HepG2 (cell line): ENCODE results near the gene TBX15. TPM values are rescaled to one million over a fixed set of nuclear protein-coding genes. Genes with fewer than 3 reads are reported as not detected.
A peak's percentile ranks its signal among the peaks of the same experiment; 100 is the strongest.

ENCODE experiments used
- AGO1 ChIP-seq: fragments of 200-400 bp; formaldehyde crosslinking; IDR thresholded peaks from 2 replicates; pipeline ENCODE4 v1.6.1; 2017; ENCODE audit warnings: mild to moderate bottlenecking, low read depth, low read length, moderate library complexity; ENCODE audit not compliant: poor library complexity, severe bottlenecking
- BRD4 ChIP-seq: sonication (generic); formaldehyde crosslinking; IDR thresholded peaks from 2 replicates; pipeline ENCODE4 v1.4.0; 2020; ENCODE audit warnings: missing genetic modification reagents
- DR1 ChIP-seq: sonication (generic); formaldehyde crosslinking; IDR thresholded peaks from 2 replicates; pipeline ENCODE4 v1.8.0; 2021; ENCODE audit warnings: mild to moderate bottlenecking, missing genetic modification reagents, inconsistent platforms
- FOXK1 ChIP-seq: sonication (generic); formaldehyde crosslinking; IDR thresholded peaks from 2 replicates; pipeline ENCODE4 v1.4.0; 2020; ENCODE audit warnings: low read depth, missing genetic modification reagents, borderline replicate concordance
- GFI1 ChIP-seq: sonication (generic); formaldehyde crosslinking; IDR thresholded peaks from 2 replicates; pipeline ENCODE4 v1.5.0; 2020; ENCODE audit warnings: missing genetic modification reagents, mild to moderate bottlenecking, borderline replicate concordance
- HHEX ChIP-seq: IDR thresholded peaks from 2 replicates; pipeline ENCODE4 v1.6.1; 2016; ENCODE audit warnings: control low read depth
- HOXA9 ChIP-seq: sonication (generic); formaldehyde crosslinking; IDR thresholded peaks from 2 replicates; pipeline ENCODE4 v1.8.1; 2022; ENCODE audit warnings: missing genetic modification reagents, mild to moderate bottlenecking, moderate library complexity, borderline replicate concordance
- MTA3 ChIP-seq: sonication (generic); formaldehyde crosslinking; IDR thresholded peaks from 2 replicates; pipeline ENCODE4 v1.4.0; 2020; ENCODE audit warnings: missing genetic modification reagents
- RBFOX2 ChIP-seq: fragments of 200-400 bp; formaldehyde crosslinking; IDR thresholded peaks from 2 replicates; pipeline ENCODE4 v1.6.1; 2017; ENCODE audit warnings: low read depth, mild to moderate bottlenecking, low read length
- SPEN ChIP-seq: sonication (generic); formaldehyde crosslinking; IDR thresholded peaks from 2 replicates; pipeline ENCODE4 v1.5.1; 2020; ENCODE audit warnings: low read depth, mild to moderate bottlenecking, missing genetic modification reagents
- TAF1 ChIP-seq: sonication (generic); formaldehyde crosslinking; IDR thresholded peaks from 2 replicates; pipeline ENCODE4 v1.4.0; 2020; ENCODE audit warnings: missing genetic modification reagents
- ZBTB10 ChIP-seq: sonication (generic); formaldehyde crosslinking; IDR thresholded peaks from 2 replicates; pipeline ENCODE4 v1.4.0; 2020; ENCODE audit warnings: missing genetic modification reagents, borderline replicate concordance
- ZFAT ChIP-seq: sonication (generic); formaldehyde crosslinking; conservative IDR thresholded peaks from 2 replicates; pipeline ENCODE4 v1.8.1; 2023; ENCODE audit warnings: missing genetic modification reagents, inconsistent platforms
- ZNF101 ChIP-seq: sonication (generic); formaldehyde crosslinking; IDR thresholded peaks from 2 replicates; pipeline ENCODE4 v1.4.0; 2020; ENCODE audit warnings: mild to moderate bottlenecking, low read depth, missing genetic modification reagents, borderline replicate concordance
- ZNF234 ChIP-seq: sonication (generic); formaldehyde crosslinking; conservative IDR thresholded peaks from 2 replicates; pipeline ENCODE4 v1.5.1; 2020; ENCODE audit warnings: mild to moderate bottlenecking, missing genetic modification reagents
- ZNF362 ChIP-seq: sonication (generic); formaldehyde crosslinking; IDR thresholded peaks from 2 replicates; pipeline ENCODE4 v1.4.0; 2020; ENCODE audit warnings: missing genetic modification reagents, mild to moderate bottlenecking, borderline replicate concordance
- ZNF484 ChIP-seq: sonication (generic); formaldehyde crosslinking; IDR thresholded peaks from 2 replicates; pipeline ENCODE4 v1.5.1; 2020; ENCODE audit warnings: mild to moderate bottlenecking, low read depth, missing genetic modification reagents, borderline replicate concordance
- ZNF512 ChIP-seq: sonication (generic); formaldehyde crosslinking; IDR thresholded peaks from 2 replicates; pipeline ENCODE4 v1.4.0; 2020; ENCODE audit warnings: mild to moderate bottlenecking, missing genetic modification reagents
- ZNF552 ChIP-seq: sonication (generic); formaldehyde crosslinking; IDR thresholded peaks from 2 replicates; pipeline ENCODE4 v1.9.0; 2022; ENCODE audit warnings: missing genetic modification reagents, mild to moderate bottlenecking, borderline replicate concordance
- ZNF816 ChIP-seq: sonication (generic); formaldehyde crosslinking; IDR thresholded peaks from 2 replicates; pipeline ENCODE4 v1.8.0; 2022; ENCODE audit warnings: missing genetic modification reagents, mild to moderate bottlenecking, borderline replicate concordance
- polyA plus RNA-seq, 8 experiments: library from polyadenylated mRNA; depleted of rRNA in 3 of 8; stranded (reverse) in 7 of 8; unstranded in 1 of 8; fragments of >200 nt; fragmentation: Illumina TruSeq in 4 of 8; extraction: Trizol in 4 of 8; gene quantifications; 2 replicates each; pipeline versions ENCODE4 v1.2.1 to v1.2.3, GENCODE V29; 2011 to 2016; ENCODE audit warnings: low read depth in 4 of 8, missing spikeins in 1 of 8, mixed read lengths in 1 of 8; ENCODE audit not compliant: insufficient read depth in 1 of 8
- total RNA-seq, 5 experiments: library from RNA; depleted of rRNA; stranded (reverse); fragments of >200 nt; fragmentation: Illumina TruSeq; extraction: Trizol; gene quantifications; 2 replicates each; pipeline ENCODE4 v1.2.3, GENCODE V29; 2016; ENCODE audit warnings: low read depth in 1 of 5
- TF ChIP-seq, protein P1 (sequence below): sonication (generic); formaldehyde crosslinking; conservative IDR thresholded peaks from 2 replicates; pipeline ENCODE4 v1.4.0; 2020; ENCODE audit warnings: mild to moderate bottlenecking, missing genetic modification reagents, moderate library complexity

TBX15 gene
- total and polyA plus RNA-seq, 2 of the 13 experiments (the other 11 are each of a cell fraction or from before 2014, with no cell fraction given), result 0.42 to 1.9 TPM

DNA sequence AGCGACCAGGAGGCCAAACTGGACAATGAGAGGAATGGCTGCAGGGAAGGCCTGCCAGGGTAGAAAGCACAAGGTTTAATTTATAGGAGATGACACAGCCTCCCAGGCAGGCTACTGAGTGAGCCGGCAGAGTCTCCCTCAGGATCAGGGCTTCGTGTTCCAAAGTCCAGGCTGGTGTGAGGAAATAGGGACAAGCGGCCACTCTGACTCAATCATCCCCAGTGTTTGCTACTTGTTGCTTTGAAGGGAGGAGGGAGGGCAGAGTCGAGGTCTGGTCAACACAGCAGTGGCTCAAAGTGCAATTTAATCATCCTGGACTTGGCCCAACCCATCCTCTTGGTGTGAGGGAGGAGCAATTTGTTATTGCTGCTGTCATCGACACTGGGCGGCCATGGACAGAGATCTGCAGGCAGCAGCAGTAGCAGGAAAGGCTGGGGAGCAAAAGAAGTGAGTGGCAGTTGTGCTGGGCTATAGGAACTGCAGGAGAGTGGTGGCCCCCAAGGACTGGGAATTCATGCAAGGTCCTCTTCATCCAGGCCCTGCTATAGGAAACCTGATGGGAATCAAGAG is 27.5 kb downstream of the TBX15 start (continued):
- TF ChIP-seq FOXK1 (CRISPR knock-in tag), result peak; percentile 97
- TF ChIP-seq ZBTB10 (CRISPR knock-in tag), result no peak
- TF ChIP-seq ZNF484 (CRISPR knock-in tag), result no peak
- no peak; the same call in 1 of the 2 replicates for TF ChIP-seq ZNF512
- no peak for TF ChIP-seq ZNF234 (CRISPR knock-in tag)
- no peak for TF ChIP-seq ZFAT (CRISPR knock-in tag)
- no peak for TF ChIP-seq MTA3 (CRISPR knock-in tag)
- TF ChIP-seq, protein P1, sequence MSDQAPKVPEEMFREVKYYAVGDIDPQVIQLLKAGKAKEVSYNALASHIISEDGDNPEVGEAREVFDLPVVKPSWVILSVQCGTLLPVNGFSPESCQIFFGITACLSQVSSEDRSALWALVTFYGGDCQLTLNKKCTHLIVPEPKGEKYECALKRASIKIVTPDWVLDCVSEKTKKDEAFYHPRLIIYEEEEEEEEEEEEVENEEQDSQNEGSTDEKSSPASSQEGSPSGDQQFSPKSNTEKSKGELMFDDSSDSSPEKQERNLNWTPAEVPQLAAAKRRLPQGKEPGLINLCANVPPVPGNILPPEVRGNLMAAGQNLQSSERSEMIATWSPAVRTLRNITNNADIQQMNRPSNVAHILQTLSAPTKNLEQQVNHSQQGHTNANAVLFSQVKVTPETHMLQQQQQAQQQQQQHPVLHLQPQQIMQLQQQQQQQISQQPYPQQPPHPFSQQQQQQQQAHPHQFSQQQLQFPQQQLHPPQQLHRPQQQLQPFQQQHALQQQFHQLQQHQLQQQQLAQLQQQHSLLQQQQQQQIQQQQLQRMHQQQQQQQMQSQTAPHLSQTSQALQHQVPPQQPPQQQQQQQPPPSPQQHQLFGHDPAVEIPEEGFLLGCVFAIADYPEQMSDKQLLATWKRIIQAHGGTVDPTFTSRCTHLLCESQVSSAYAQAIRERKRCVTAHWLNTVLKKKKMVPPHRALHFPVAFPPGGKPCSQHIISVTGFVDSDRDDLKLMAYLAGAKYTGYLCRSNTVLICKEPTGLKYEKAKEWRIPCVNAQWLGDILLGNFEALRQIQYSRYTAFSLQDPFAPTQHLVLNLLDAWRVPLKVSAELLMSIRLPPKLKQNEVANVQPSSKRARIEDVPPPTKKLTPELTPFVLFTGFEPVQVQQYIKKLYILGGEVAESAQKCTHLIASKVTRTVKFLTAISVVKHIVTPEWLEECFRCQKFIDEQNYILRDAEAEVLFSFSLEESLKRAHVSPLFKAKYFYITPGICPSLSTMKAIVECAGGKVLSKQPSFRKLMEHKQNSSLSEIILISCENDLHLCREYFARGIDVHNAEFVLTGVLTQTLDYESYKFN (CRISPR knock-in tag), result peak; percentile 99
- TF ChIP-seq RBFOX2, result peak; percentile 62
- TF ChIP-seq AGO1, result no peak
- TF ChIP-seq ZNF552 (CRISPR knock-in tag), result no peak
- no peak for TF ChIP-seq ZNF101
- TF ChIP-seq TAF1 (CRISPR knock-in tag), result no peak
- no peak for TF ChIP-seq HOXA9 (CRISPR knock-in tag)
- peak; percentile 66; the same call in 1 of the 2 replicates for TF ChIP-seq BRD4 (CRISPR knock-in tag)
- peak; percentile 58 for TF ChIP-seq HHEX (CRISPR knock-in tag)
- peak; percentile 50; the same call in 1 of the 2 replicates for TF ChIP-seq DR1 (CRISPR knock-in tag)
- TF ChIP-seq ZNF362 (CRISPR knock-in tag), result peak; percentile 34; the same call in 1 of the 2 replicates
- peak; percentile 49; the same call in 1 of the 2 replicates for TF ChIP-seq GFI1
- TF ChIP-seq SPEN (CRISPR knock-in tag), result peak; percentile 94
- TF ChIP-seq ZNF816 (CRISPR knock-in tag), result no peak
